Ovary (tissue), 10 donors: ENCODE measurements around the gene OR2H1. TPM values are rescaled to one million over a fixed set of nuclear protein-coding genes. Genes with fewer than 3 reads are reported as not detected.

Experiments used
- DNase-seq, 5 donors: peaks; one replicate each; pipeline ENCODE4 v3.0.0-alpha.2; 2019 to 2020
- H3K27ac ChIP-seq, 2 donors: fragments of 200-600 bp; one replicate each; pipeline versions ENCODE4 v1.5.1 to v1.8.0; 2019 to 2022
- H3K27me3 ChIP-seq: fragments of 200-600 bp; one replicate; pipeline ENCODE4 v1.8.0; 2022
- H3K36me3 ChIP-seq: fragments of 200-600 bp; sonication (generic); one replicate; pipeline ENCODE4 v1.5.1; 2019
- H3K4me1 ChIP-seq: one replicate; pipeline ENCODE4 v1.8.1; 2013; ENCODE audit warnings: mild to moderate bottlenecking, moderate library complexity; ENCODE audit not compliant: insufficient read depth
- H3K4me3 ChIP-seq: fragments of 200-600 bp; sonication (generic); one replicate; pipeline ENCODE4 v1.5.1; 2017
- H3K9me3 ChIP-seq, 2 donors: fragments of 200-600 bp in 1 of 2; sonication (generic) in 1 of 2; one replicate each; pipeline versions ENCODE4 v1.5.1 to v1.8.1; 2013 to 2019; ENCODE audit warnings: mild to moderate bottlenecking in 1 of 2, moderate library complexity in 1 of 2
- EP300 ChIP-seq: sonication (generic); formaldehyde crosslinking; IDR thresholded peaks from one replicate; pipeline ENCODE4 v1.6.1; 2017; ENCODE audit warnings: antibody characterized with exemption
- POLR2A ChIP-seq: fragments of 450-650 bp; IDR thresholded peaks from one replicate; pipeline ENCODE4 v1.6.1; 2017; ENCODE audit warnings: antibody characterized with exemption, mild to moderate bottlenecking, moderate library complexity
- WGBS, 3 donors: extraction: QIAGEN DNeasy Blood & Tissue Kit in 1 of 3; methylation state at CpG; one replicate each; pipeline versions ENCODE4 v1.1.5 to v1.1.7; 2013 to 2017; 5-methylcytosine and 5-hydroxymethylcytosine counted together
- intact Hi-C, 4 donors: fragments of 100-400 bp; cut with DNase I; formaldehyde crosslinking; loops; one replicate each; pipeline versions ENCODE4 v1.11.0 to v1.15.1; 2022 to 2023
- long read RNA-seq, 3 donors: library from polyadenylated mRNA in 2 of 3; unstranded in 2 of 3; transcript quantifications; one replicate each; pipeline ENCODE4 v2.0.0 and lab custom pipeline, GENCODE V29; 2021 to 2026
- polyA plus RNA-seq, 2 donors: library from polyadenylated mRNA; stranded (reverse); fragments of 200-250 nt in 1 of 2; fragments of 350-450 nt in 1 of 2; fragmentation: Illumina TruSeq in 1 of 2; extraction: RNeasy Lipid Tissue Mini Kit (QIAGEN cat#74804) in 1 of 2; gene quantifications; one replicate each; pipeline ENCODE4 v1.2.3, GENCODE V29; 2013 to 2014
- total RNA-seq, 7 donors: library from RNA; depleted of rRNA in 2 of 7; stranded (reverse); fragments of >200 nt in 2 of 7; fragmentation: NEBNext Ultra II Directional in 3 of 7; extraction: Animal tissue kit (Norgen Biotek cat#: 25700) in 3 of 7; gene quantifications; one replicate each; pipeline versions ENCODE4 v1.1.0 to v1.2.4, GENCODE V29; 2016 to 2023
- TF ChIP-seq, protein P1 (sequence below), 3 donors: fragments of 450-650 bp in 2 of 3; fragments of 200-600 bp in 1 of 3; IDR thresholded peaks; one replicate each; pipeline versions ENCODE4 v1.5.1 to v1.8.0; 2016 to 2022; ENCODE audit warnings: antibody characterized with exemption in 3 of 3, mild to moderate bottlenecking in 1 of 3
- donor health status: DM: no; HTN: no; CAD: no; lungs with moderate emphysema.
- donor health status: DM: no; HTN: no; CAD: no.
- donor health status: Bipolar disorder and iron deficiency.
- donor health status: DM: yes; HTN: yes; CAD: no.
- donor health status: DM: no; HTN: no; CAD: no.
- donor health status: DM: yes; HTN: yes; CAD: no.

OR2H1 gene
- total RNA-seq (not detected), polyA plus RNA-seq (not detected)
- long read RNA-seq, donor 1: 0 reads
- long read RNA-seq, donor 2: 0 reads
- long read RNA-seq, donor 3: 0 reads

DNA sequence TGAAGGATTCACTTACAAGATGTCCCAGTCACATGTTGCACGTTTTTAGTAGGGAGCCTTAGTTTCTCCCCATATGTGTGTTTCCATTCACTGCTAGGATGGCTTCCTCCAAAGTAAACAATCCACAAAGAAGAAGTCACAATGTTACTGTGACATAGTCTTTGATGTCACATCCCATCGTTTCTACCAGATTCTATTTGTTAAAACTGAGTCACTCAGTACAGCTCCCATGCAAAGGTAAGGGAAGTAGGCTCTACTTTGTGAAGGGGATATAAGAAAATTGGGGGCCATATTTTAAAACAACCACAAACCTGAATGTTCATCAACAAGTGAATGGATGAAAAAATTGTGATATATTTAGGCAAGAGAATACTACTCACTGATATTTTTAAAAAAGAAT is at the start of gene OR2H1, which contains the start of gene OR11A1:
TSS of gene OR2H1 (plus strand) at position 185 of the 400 bp plus-strand sequence. CDS start 4,615 bp downstream, outside the sequence.
TSS of gene OR11A1 (minus strand) at position 101 of the 400 bp plus-strand sequence. CDS start 29,430 bp downstream, outside the sequence.
- DNase-seq: no peak
- no peaks in the 10 kb centered on the region for H3K4me1 ChIP-seq
- H3K4me3 ChIP-seq: no peak within 1 kb of the TSS
- TF ChIP-seq EP300 (no peak), POLR2A (no peak)
- TF ChIP-seq, protein P1, sequence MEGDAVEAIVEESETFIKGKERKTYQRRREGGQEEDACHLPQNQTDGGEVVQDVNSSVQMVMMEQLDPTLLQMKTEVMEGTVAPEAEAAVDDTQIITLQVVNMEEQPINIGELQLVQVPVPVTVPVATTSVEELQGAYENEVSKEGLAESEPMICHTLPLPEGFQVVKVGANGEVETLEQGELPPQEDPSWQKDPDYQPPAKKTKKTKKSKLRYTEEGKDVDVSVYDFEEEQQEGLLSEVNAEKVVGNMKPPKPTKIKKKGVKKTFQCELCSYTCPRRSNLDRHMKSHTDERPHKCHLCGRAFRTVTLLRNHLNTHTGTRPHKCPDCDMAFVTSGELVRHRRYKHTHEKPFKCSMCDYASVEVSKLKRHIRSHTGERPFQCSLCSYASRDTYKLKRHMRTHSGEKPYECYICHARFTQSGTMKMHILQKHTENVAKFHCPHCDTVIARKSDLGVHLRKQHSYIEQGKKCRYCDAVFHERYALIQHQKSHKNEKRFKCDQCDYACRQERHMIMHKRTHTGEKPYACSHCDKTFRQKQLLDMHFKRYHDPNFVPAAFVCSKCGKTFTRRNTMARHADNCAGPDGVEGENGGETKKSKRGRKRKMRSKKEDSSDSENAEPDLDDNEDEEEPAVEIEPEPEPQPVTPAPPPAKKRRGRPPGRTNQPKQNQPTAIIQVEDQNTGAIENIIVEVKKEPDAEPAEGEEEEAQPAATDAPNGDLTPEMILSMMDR (IDR thresholded peaks at IDR 0.05): no peak
- no peak within 1 kb of the TSS for H3K27ac ChIP-seq
- no peaks in the 10 kb centered on the region for H3K27me3 ChIP-seq
- no peaks in the 10 kb centered on the region for H3K36me3 ChIP-seq
- intact Hi-C loops: loop anchor here in 1 of 4 donors (2.0 kb wide), 1 partner anchor 62 kb away; the partner anchor contains the start of gene OR12D2
- WGBS, 3 donors: 65 to 75% (median 65%) methylated on average over 2 of the region's 2 CpGs
- no peaks in the 10 kb centered on the region for H3K9me3 ChIP-seq

- intact Hi-C loops: no loop called here
- Histone ChIP-seq H3K27ac (no peak within 1 kb of the TSS), H3K27me3 (no peaks in the 10 kb centered on the region), H3K9me3 (no peaks in the 10 kb centered on the region), H3K4me3 (no peak within 1 kb of the TSS), H3K4me1 (no peaks in the 10 kb centered on the region), H3K36me3 (no peaks in the 10 kb centered on the region)
- TF ChIP-seq POLR2A (no peak), EP300 (no peak)
- TF ChIP-seq, protein P1 (IDR thresholded peaks at IDR 0.05): no peak
- no peak for DNase-seq
These were observed 42.4 kb upstream of the OR2H1 start, which contains the start of gene OR12D1 for GRCh38 chr6:29414588-29414987. OR12D1 (plus strand) TSS chr6:29414928.

DNA sequence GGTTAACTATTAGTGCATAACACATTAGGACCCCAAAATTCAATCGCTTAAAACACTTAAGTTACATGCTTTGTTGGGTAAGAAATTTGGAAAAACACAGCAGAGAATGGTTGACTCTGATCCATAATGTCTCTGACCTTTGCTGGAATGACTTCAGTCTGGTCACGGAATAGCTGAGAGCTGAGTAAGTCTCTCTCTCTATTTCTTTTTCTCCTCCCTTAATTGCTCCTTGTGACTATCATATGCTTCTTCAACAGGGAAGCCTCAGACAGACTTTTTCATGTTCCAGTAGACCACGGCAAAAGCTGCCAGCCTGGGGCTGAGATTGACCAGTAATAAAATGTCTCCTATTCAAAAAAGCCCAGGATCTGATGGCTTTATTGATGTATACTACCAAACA is 37.4 kb upstream of the OR2H1 start:
- no peak for DNase-seq
- Histone ChIP-seq H3K4me3 (no peak overlapping the region), H3K4me1 (no peaks in the 10 kb centered on the region), H3K27ac (no peak overlapping the region), H3K9me3 (no peaks in the 10 kb centered on the region), H3K36me3 (no peaks in the 10 kb centered on the region), H3K27me3 (no peaks in the 10 kb centered on the region)
- WGBS, 3 donors: 67 to 77% (median 72%) methylated on average over 3 of the region's 3 CpGs
- intact Hi-C loops: no loop called here
- TF ChIP-seq EP300 (no peak), POLR2A (no peak)
- TF ChIP-seq, protein P1 (IDR thresholded peaks at IDR 0.05): no peak

- H3K4me1 ChIP-seq: no peaks in the 10 kb centered on the region
- no peaks in the 10 kb centered on the region for H3K27me3 ChIP-seq
- no peak overlapping the region for H3K4me3 ChIP-seq
- H3K27ac ChIP-seq: no peak overlapping the region
- no peaks in the 10 kb centered on the region for H3K36me3 ChIP-seq
- DNase-seq: no peak
- intact Hi-C loops: no loop called here
- 73 to 94% (median 85%) methylated on average over 2 of the region's 2 CpGs for WGBS, 3 donors
- H3K9me3 ChIP-seq: no peaks in the 10 kb centered on the region
- TF ChIP-seq, protein P1 (IDR thresholded peaks at IDR 0.05): no peak
- TF ChIP-seq EP300 (no peak), POLR2A (no peak)
These were observed 32.8 kb upstream of the OR2H1 start for GRCh38 chr6:29424168-29424567.
